ENCODE results near the gene AEBP2.
"Not testable (repeated sequence)": the region's sequence is repeated elsewhere in the genome, so short reads cannot be mapped to it uniquely, and the experiment has no call there.

Gene AEBP2

GRCh38 chr12:19548834-19549233 lies 109.5 kb downstream of the AEBP2 start:
- in situ Hi-C loops (cut with MboI; ENCODE audit: low sequenced_read_pairs), result no loop called here

GRCh38 chr12:19550626-19551025 lies 111.3 kb downstream of the AEBP2 start:
- in situ Hi-C loops (cut with MboI; ENCODE audit: low sequenced_read_pairs), result no loop called here

GRCh38 chr12:19552441-19553097 lies 113.3 kb downstream of the AEBP2 start:
- in situ Hi-C loops (cut with MboI; ENCODE audit: low sequenced_read_pairs), result not testable (repeated sequence)

- in situ Hi-C loops (cut with MboI; ENCODE audit: low sequenced_read_pairs), result no loop called here
These were observed 113.9 kb downstream of the AEBP2 start for GRCh38 chr12:19553175-19553574.

- in situ Hi-C loops (cut with MboI; ENCODE audit: low sequenced_read_pairs), result no loop called here
These were observed 122.2 kb downstream of the AEBP2 start for GRCh38 chr12:19561411-19561961.

Measured in HL-60/S4 treated with retinoic acid at 250 ng/mL for 4 days and 3 days (cell line).